GM21381 (cell line): ENCODE results near the gene JPH3.

Experiments used
- ATAC-seq: cut with Tn5 transposase; IDR thresholded peaks from one replicate; pipeline ENCODE4 v1.9.1; 2021; ENCODE audit warnings: mild to moderate bottlenecking, moderate library complexity; ENCODE audit not compliant: unreplicated experiment

The JPH3 gene

GRCh38 chr16:87602001-87602775, at the start of gene JPH3:
Gene JPH3 (plus strand): TSS chr16:87602508. CDS start chr16:87603147, 639 bp downstream.
- no peak for ATAC-seq

DNA sequence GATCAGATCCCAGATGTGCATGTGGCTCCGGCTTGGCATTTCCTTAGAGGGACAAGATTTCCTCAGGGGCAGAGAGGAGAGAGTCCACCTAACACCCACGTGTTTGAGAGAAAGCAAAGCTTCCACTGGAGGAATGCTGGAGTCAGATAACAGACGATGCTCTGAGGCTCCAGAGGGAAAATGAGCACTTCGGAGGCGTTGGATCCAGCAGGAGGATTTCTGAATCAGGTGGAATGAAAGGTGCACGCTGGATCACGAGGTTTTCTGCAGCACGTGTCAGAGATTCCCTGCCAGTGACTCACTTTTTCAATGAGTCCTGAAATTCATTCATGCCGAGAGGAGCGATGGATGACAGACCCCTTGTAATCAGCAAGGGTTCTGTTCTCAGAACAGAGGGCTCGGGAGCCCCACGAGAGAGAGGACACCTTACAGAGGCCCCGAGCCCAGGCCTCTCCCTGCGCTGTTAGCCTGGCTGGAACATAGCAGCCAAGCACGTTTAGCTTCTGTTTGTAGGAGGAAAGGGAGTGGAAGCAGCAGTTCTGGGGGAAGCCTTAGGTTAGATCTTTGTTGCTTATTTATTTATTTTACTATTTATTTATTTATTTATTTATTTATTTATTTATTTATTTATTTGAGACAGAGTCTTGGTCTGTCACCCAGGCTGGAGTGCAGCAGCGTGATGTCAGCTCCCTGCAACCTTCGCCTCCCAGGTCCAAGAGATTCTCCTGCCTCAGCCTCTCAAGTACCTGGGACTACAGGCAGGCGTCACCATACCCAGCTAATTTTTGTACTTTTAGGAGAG, 49.3 kb upstream of the JPH3 start:
- no peak for ATAC-seq

- ATAC-seq = no peak
Observed at GRCh38 chr16:87554754-87555427, 47.4 kb upstream of the JPH3 start.

GRCh38 chr16:87555647-87556046, 46.7 kb upstream of the JPH3 start:
- no peak for ATAC-seq

- ATAC-seq = no peak
Observed at GRCh38 chr16:87556941-87557459, 45.3 kb upstream of the JPH3 start.

DNA sequence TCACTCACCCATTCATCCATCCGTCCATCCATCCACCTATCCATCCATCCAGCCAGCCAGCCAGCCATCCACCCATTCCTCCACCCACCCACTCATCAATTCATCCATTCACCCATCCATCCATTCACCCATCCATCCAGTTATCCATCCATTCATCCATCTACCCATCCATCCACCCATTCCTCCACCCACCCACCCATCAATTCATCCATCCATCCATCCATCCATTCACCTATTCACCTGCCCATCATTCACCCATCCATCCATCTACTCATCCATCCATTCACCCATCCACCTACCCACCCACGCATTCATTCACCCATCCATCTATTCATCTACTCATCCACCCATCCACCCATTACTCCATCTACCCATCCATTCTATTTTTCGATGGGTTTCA, 43.6 kb upstream of the JPH3 start:
- ATAC-seq = no peak

DNA sequence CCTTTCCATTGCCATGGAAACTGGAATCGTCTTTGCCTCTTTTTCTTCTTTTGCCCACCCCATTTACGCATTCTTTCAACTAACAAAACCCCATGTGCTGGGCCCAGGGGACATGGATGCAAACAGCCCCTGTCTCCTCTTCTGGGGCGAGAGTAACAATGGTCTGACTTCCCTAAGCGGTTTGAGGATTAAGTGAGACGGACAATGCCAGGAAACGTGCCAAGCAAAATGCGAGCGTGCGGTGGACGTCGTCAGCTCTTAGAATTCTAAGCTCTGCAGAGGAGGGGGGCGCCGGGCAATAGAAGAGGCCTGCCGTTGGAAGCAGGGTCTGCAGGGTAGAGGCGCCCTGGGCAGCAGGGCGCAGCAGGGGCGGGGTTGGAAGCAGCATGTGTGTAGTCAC, 42.4 kb upstream of the JPH3 start:
- ATAC-seq = no peak

GRCh38 chr16:87560428-87561199, 41.7 kb upstream of the JPH3 start:
- ATAC-seq = no peak

DNA sequence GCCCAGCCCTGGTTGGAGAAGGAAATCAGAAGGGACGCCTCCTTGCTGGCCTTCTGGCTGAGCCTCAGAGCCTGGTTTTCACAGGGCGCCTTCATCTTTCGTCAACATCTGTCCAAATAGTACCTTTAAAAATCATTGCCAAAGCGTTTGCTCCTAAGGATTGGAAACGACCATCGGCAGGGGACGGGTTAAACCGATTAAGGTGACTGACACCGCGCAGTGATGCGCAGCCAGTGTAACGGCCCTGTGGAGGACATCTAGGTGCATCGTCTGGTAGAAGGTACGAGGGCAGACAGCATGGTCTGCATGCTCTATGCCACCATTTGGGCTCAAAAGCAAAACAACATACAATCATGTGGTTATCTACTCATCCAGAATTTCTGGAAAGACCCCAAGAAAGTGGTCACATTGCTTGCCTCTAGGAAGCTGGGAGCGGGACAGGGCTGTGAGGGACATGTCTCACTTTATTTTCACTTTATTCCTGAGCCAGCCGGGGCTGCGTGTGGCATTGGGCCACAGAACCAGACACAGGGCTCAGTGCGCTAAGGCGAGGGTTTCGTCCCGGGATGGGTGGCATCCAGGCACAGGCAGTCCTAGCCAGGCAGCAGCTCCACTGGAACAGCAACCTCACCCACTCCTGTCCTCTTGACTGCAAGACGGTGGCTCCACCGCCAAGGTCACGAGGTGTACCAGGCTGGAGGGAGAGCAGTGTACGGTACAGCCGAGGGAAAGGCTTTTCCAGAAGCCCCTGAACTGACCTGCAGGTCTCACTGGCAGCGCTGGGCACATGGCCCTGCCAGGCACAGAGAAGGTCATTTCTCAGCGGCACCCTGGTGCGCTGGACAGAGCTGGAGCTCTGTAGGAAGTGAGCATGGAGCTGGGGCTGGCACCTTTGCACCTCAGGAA, 40.9 kb upstream of the JPH3 start:
- no peak for ATAC-seq

DNA sequence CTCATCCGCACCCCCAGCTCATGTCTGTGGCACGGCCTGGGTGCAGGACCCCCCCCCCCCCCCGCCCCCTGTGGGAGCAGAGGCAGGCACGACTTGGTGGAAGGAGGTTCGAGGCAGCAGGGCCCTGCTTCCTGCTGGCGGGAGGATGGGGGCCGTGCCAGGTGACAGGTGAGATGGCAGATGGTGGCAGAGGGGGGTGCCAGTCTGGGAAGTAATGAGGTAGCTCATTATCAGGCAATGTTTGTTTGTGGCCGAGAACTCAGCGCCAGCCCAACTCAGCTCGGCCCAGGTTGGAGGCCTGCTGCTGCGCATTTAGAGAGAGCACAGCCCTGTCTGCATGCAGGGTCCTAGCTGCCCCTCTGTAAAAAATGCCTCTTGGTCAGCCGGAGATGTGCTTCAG, 40.1 kb upstream of the JPH3 start:
- no peak for ATAC-seq

DNA sequence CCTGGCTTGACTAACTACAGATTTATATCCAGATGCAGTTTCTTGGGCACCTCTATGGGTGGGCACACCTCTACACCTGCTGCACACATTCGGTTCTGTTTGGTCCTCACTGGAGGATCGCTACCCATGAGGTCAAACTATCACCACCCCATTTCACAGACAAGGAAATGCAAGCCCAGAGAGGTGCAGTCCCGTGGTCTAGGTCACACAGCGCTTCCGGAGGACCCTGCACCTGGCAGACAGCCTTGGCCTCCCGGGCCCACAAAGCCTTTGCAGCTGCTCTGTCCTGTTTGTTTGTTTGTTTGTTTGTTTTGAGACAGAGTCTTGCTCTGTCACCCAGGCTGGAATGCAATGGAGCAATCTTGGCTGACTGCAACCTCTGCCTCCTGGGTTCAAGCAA, 39.3 kb upstream of the JPH3 start:
- ATAC-seq = no peak

GRCh38 chr16:87563714-87564523, 38.4 kb upstream of the JPH3 start:
- no peak for ATAC-seq

- no peak for ATAC-seq
Observed at GRCh38 chr16:87564524-87564778, 37.9 kb upstream of the JPH3 start.

GRCh38 chr16:87569601-87570571, 32.4 kb upstream of the JPH3 start:
- no peak for ATAC-seq

GRCh38 chr16:87570572-87570937, 31.8 kb upstream of the JPH3 start:
- no peak for ATAC-seq

DNA sequence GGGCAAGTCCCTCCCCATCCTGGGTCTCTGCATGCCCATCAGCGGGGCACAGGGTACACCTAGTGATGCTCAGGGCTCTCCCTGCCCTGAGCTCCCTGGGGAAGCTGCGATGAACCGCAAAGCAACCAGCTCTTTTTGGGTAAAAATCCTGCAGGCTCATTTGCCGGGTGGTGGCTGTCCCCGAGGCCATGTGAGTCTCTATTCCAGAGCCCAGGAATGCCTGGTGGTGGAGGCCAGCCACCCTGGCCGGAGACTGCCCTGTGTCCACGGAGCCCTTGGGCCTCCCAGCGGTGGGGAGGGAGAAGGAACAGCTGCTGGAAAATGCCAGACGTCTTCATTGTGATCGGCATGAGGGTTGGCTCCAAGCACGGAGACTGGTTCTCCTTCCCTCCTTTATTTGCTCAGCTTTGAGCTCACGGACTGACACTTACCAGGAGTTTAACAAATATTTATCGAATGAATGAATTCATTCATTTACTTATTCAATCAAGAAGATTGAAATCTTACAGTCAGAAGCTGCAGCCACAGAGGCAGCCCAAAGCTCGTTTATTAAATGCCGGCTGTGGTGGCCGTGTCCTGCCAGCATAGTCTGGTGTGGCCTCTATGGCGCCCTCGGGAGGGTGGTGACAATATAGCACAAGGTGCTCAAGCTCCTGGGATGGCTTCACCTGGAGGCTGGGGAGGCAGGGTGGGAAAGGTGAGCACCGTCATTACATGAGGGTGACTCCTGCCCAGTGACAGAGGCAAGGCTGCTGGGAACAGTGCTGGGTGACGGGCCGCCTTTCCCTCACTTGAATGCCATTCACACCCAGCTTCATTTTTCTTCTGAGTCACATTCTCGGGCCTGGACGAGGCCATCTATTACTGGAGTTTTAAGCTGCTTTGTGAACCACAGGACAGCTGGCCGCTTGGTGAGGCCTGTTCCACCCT, 31.1 kb upstream of the JPH3 start:
- no peak for ATAC-seq

DNA sequence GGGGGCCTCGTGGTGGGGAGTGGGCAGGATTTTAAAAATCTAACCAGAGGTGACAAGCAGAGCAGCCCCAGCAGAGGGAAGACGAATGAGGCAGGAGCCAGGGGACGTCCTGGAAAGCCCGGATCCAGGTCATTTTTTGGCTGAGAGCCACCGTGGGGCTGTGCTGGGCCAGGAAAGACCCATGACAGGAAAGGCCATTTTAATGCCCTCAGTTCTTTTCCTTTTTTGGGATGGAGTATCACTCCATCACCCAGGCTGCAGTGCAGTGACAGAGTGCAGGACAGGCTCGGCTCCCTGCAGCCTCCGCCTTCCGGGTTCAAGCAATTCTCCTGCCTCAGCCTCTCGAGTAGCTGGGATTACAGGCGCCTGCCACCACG, 30.5 kb upstream of the JPH3 start:
- no peak for ATAC-seq
